HCT116 (cell line): ENCODE results near the gene NPIPB2. TPM values are rescaled to one million over a fixed set of nuclear protein-coding genes. Genes with fewer than 3 reads are reported as not detected.

ENCODE experiments used
- ATAC-seq: fragments of 200-7000 bp; cut with Tn5 transposase; 2 replicates; pipeline ENCODE4 v1.9.1; 2020; ENCODE audit warnings: mild to moderate bottlenecking, moderate library complexity
- BruUV-seq: library from RNA; stranded (reverse); fragments of 400-500 nt; replicated peaks from 2 replicates; lab custom pipeline; 2021; lab: Mats Ljungman, UMichigan
- CTCF ChIA-PET: fragments of 300-600 bp; sonication (Branson Sonifier 250); formaldehyde crosslinking; loops from one replicate; lab custom pipeline; 2021; ENCODE audit warnings: antibody characterized with exemption; lab: Charles Lee
- POLR2A ChIA-PET: fragments of 300-600, 350-600 bp; sonication (Branson Sonifier 250); formaldehyde crosslinking; loops from one replicate; lab custom pipeline; 2021; ENCODE audit warnings: antibody characterized with exemption; lab: Charles Lee
- RAD21 ChIA-PET, 2 experiments: fragments of 300-600 bp; sonication (Branson Sonifier 250); formaldehyde crosslinking; loops; one replicate each; lab custom pipeline; 2023; ENCODE audit warnings: low total read pairs in 2 of 2; ENCODE audit not compliant: uncharacterized antibody in 2 of 2, unreplicated experiment in 2 of 2, low non-redundant PET in 1 of 2; lab: Charles Lee
- DNase-seq: peaks from one replicate; pipeline ENCODE4 v3.0.0-alpha.2; 2010; ENCODE audit warnings: low read depth, low spot score
- H2AFZ ChIP-seq: fragments of 200-600 bp; shearing (Covaris generic), sonication (generic); 2 replicates; pipeline ENCODE4 v1.6.1; 2017; ENCODE audit warnings: low read depth, mixed run types, mixed read lengths, antibody characterized with exemption, low read length; ENCODE audit not compliant: poor library complexity, severe bottlenecking
- H3K27ac ChIP-seq: 2 replicates; pipeline ENCODE4 v1.5.1; 2012; ENCODE audit warnings: low read depth, low read length
- H3K27me3 ChIP-seq: fragments of 200-600 bp; sonication (generic); 2 replicates; pipeline ENCODE4 v1.6.1; 2016; ENCODE audit warnings: mixed run types, low read length, mixed read lengths; ENCODE audit not compliant: insufficient read depth
- H3K36me3 ChIP-seq, 2 experiments: fragments of 200-500 bp in 1 of 2; fragments of 200-600 bp in 1 of 2; sonication (Bioruptor generic) in 1 of 2; sonication (generic) in 1 of 2; 2 replicates each; pipeline versions ENCODE4 v1.5.1 to v1.6.1; 2014 to 2016; ENCODE audit warnings: low read length in 2 of 2, inconsistent platforms in 1 of 2, mixed read lengths in 1 of 2, mixed run types in 1 of 2; ENCODE audit not compliant: insufficient read depth in 2 of 2, control insufficient read depth in 1 of 2
- H3K4me1 ChIP-seq, 2 experiments: fragments of 200-600 bp in 1 of 2; sonication (generic) in 1 of 2; 2 replicates each; pipeline versions ENCODE4 v1.5.1 to v1.6.1; 2012 to 2017; ENCODE audit warnings: low read length in 2 of 2, inconsistent platforms in 1 of 2, mild to moderate bottlenecking in 1 of 2, mixed read lengths in 1 of 2, mixed run types in 1 of 2, moderate library complexity in 1 of 2; ENCODE audit not compliant: insufficient read depth in 2 of 2, control insufficient read depth in 1 of 2
- H3K4me2 ChIP-seq: fragments of 200-600 bp; sonication (generic); 2 replicates; pipeline ENCODE4 v1.6.1; 2017; ENCODE audit warnings: mixed run types, low read length, mixed read lengths
- H3K4me3 ChIP-seq, 2 experiments: fragments of 200-600 bp in 1 of 2; sonication (generic) in 1 of 2; replicated peaks in 1 of 2; 2 replicates each; pipeline ENCODE4 v1.5.1; 2011 to 2016; ENCODE audit warnings: low read length in 2 of 2, control low read depth in 1 of 2, low read depth in 1 of 2, mild to moderate bottlenecking in 1 of 2, mixed read lengths in 1 of 2, mixed run types in 1 of 2
- H3K79me2 ChIP-seq: fragments of 200-600 bp; sonication (generic); 2 replicates; pipeline ENCODE4 v1.6.1; 2017; ENCODE audit warnings: mild to moderate bottlenecking, mixed run types, low read length, moderate library complexity, mixed read lengths; ENCODE audit not compliant: insufficient read depth
- H3K9ac ChIP-seq: fragments of 200-600 bp; sonication (generic); 2 replicates; pipeline ENCODE4 v1.6.1; 2016; ENCODE audit warnings: low read length, mixed read lengths
- H3K9me2 ChIP-seq: fragments of 200-600 bp; sonication (generic), shearing (Covaris generic); 2 replicates; pipeline ENCODE4 v1.6.1; 2017; ENCODE audit warnings: mixed run types, mild to moderate bottlenecking, moderate library complexity; ENCODE audit not compliant: insufficient read depth
- H3K9me3 ChIP-seq, 2 experiments: fragments of 200-500 bp in 1 of 2; fragments of 200-600 bp in 1 of 2; sonication (Bioruptor generic) in 1 of 2; sonication (generic) in 1 of 2; 2 replicates each; pipeline ENCODE4 v1.6.1; 2014 to 2017; ENCODE audit warnings: low read length in 2 of 2, mixed read lengths in 2 of 2, inconsistent platforms in 1 of 2, low read depth in 1 of 2, mild to moderate bottlenecking in 1 of 2, mixed run types in 1 of 2, moderate library complexity in 1 of 2; ENCODE audit not compliant: control insufficient read depth in 1 of 2, insufficient read depth in 1 of 2
- H4K20me1 ChIP-seq: fragments of 200-600 bp; sonication (generic), shearing (Covaris generic); 2 replicates; pipeline ENCODE4 v1.6.1; 2017; ENCODE audit warnings: mixed run types, mild to moderate bottlenecking, moderate library complexity; ENCODE audit not compliant: insufficient read depth
- CBX3 ChIP-seq: IDR thresholded peaks from 2 replicates; pipeline ENCODE4 v1.6.1; 2012; ENCODE audit warnings: low read depth
- CTCF ChIP-seq, 3 experiments: fragments of 200-600 bp in 1 of 3; sonication (generic) in 1 of 3; IDR thresholded peaks in 2 of 3; conservative IDR thresholded peaks in 1 of 3; 2 replicates each; pipeline ENCODE4 v1.5.1; 2012 to 2017; ENCODE audit warnings: low read depth in 2 of 3, low read length in 2 of 3, antibody characterized with exemption in 1 of 3, borderline replicate concordance in 1 of 3, control low read depth in 1 of 3, mild to moderate bottlenecking in 1 of 3, mixed read lengths in 1 of 3, mixed run types in 1 of 3, moderate library complexity in 1 of 3; ENCODE audit not compliant: insufficient read depth in 1 of 3
- ELF1 ChIP-seq: IDR thresholded peaks from 2 replicates; pipeline ENCODE4 v1.6.1; 2012; ENCODE audit warnings: low read depth, borderline replicate concordance
- EZH2 ChIP-seq: fragments of 200-600 bp; sonication (generic); IDR thresholded peaks from 2 replicates; pipeline ENCODE4 v1.6.1; 2017; ENCODE audit warnings: antibody characterized with exemption, mixed run types
- EZH2phosphoT487 ChIP-seq: fragments of 200-600 bp; IDR thresholded peaks from 2 replicates; pipeline ENCODE4 v1.6.1; 2018; ENCODE audit warnings: antibody characterized with exemption, borderline replicate concordance
- FOSL1 ChIP-seq: IDR thresholded peaks from 2 replicates; pipeline ENCODE4 v1.6.1; 2012; ENCODE audit warnings: low read depth
- MAX ChIP-seq: IDR thresholded peaks from 2 replicates; pipeline ENCODE4 v1.6.1; 2012
- POLR2A ChIP-seq: IDR thresholded peaks from 2 replicates; pipeline ENCODE4 v1.7.0; 2011; ENCODE audit warnings: borderline replicate concordance; ENCODE audit not compliant: insufficient read depth, insufficient read length; ENCODE audit errors: extremely low read depth
- POLR2AphosphoS5 ChIP-seq: IDR thresholded peaks from 2 replicates; pipeline ENCODE4 v1.6.1; 2011; ENCODE audit warnings: mild to moderate bottlenecking, low read depth, low read length, moderate library complexity
- REST ChIP-seq: IDR thresholded peaks from 2 replicates; pipeline ENCODE4 v1.6.1; 2012; ENCODE audit warnings: low read depth
- SIN3A ChIP-seq: IDR thresholded peaks from 2 replicates; pipeline ENCODE4 v1.6.1; 2012; ENCODE audit warnings: low read depth
- SRF ChIP-seq: IDR thresholded peaks from 2 replicates; pipeline ENCODE4 v1.6.1; 2012; ENCODE audit warnings: low read depth
- ZBTB33 ChIP-seq: IDR thresholded peaks from 2 replicates; pipeline ENCODE4 v1.6.1; 2011; ENCODE audit warnings: mild to moderate bottlenecking, low read length, moderate library complexity; ENCODE audit not compliant: insufficient replicate concordance; ENCODE audit errors: extremely low read depth
- ZFX ChIP-seq: fragments of 450-650 bp; IDR thresholded peaks from 2 replicates; pipeline ENCODE4 v1.6.1; 2017
- ZNF274 ChIP-seq: fragments of 200-500 bp; sonication (Bioruptor generic); IDR thresholded peaks from 2 replicates; pipeline ENCODE4 v1.6.1; 2014; ENCODE audit warnings: mild to moderate bottlenecking, low read depth, low read length, inconsistent platforms
- intact Hi-C: fragments of 100-400 bp; cut with micrococcal nuclease; formaldehyde crosslinking; loops from 2 replicates; pipeline ENCODE4 v1.10.0; 2022
- total RNA-seq: library from RNA; stranded (reverse); gene quantifications from one replicate; pipeline ENCODE4 v1.2.1, GENCODE V29; 2021; ENCODE audit not compliant: unreplicated experiment

NPIPB2 gene
- total RNA-seq, 1 experiment from 2014 or later: 10.7 TPM

- TF ChIP-seq CTCF (IDR thresholded peaks at IDR 0.05 in 2 of 3, conservative IDR thresholded peaks at IDR 0.05 in 1 of 3; ENCODE audit: borderline replicate concordance in 1 of 3, insufficient read depth in 1 of 3, low read depth in 2 of 3, low read length in 2 of 3): no peak
- TF ChIP-seq FOSL1: no peak
- TF ChIP-seq EZH2phosphoT487: no peak
- no peak for TF ChIP-seq POLR2A
- no peak for TF ChIP-seq ZFX
- TF ChIP-seq POLR2AphosphoS5: no peak
Observed at GRCh38 chr16:11913425-11914079, 28.3 kb downstream of the NPIPB2 start (continued).

GRCh38 chr16:11909653-11910545 is 31.9 kb downstream of the NPIPB2 start:
- no peak overlapping the region for H2AFZ ChIP-seq
- ChIA-PET RAD21 (no interaction called here), CTCF (no interaction called here), POLR2A (no interaction called here)
- H3K4me2 ChIP-seq: no peak overlapping the region
- no TSS peak for BruUV-seq
- no peak overlapping the region for H3K27ac ChIP-seq
- peaks cover 6 to 26% of the 10 kb centered on the region in 2 experiments; a peak in 3 of 4 replicates for H3K36me3 ChIP-seq
- no peaks in the 10 kb centered on the region for H3K9me3 ChIP-seq
- ATAC-seq (no peak), DNase-seq (no peak)
- peaks cover 32% of the 10 kb centered on the region for H4K20me1 ChIP-seq
- no peaks in the 10 kb centered on the region for H3K9me2 ChIP-seq
- peaks cover 10 to 18% of the 10 kb centered on the region in 2 experiments for H3K4me1 ChIP-seq
- no peak overlapping the region for H3K9ac ChIP-seq
- peaks cover 98% of the 10 kb centered on the region for H3K79me2 ChIP-seq
- intact Hi-C loops: no loop called here
- no peak overlapping the region for H3K4me3 ChIP-seq
- H3K27me3 ChIP-seq: no peaks in the 10 kb centered on the region
- TF ChIP-seq ZBTB33 (no peak), MAX (no peak), CBX3 (no peak), FOSL1 (no peak), EZH2 (no peak), ELF1 (no peak), SIN3A (no peak), REST (no peak), SRF (no peak), ZNF274 (no peak), POLR2A (no peak), ZFX (no peak), POLR2AphosphoS5 (no peak)
